ENCODE data around the gene CNOT6.

Gene CNOT6

GRCh38 chr5:180609386-180609785 is 115.2 kb downstream of the CNOT6 start:
- Histone ChIP-seq H3F3A (ENCODE audit: insufficient read depth, low read length) (no peaks in the 10 kb centered on the region), H3K9ac (ENCODE audit: low read length) (no peak overlapping the region), H3K27me3 (ENCODE audit: insufficient read depth, low read length) (no peaks in the 10 kb centered on the region), H3K79me2 (ENCODE audit: insufficient read depth, low read length) (no peaks in the 10 kb centered on the region), H4K20me1 (ENCODE audit: insufficient read depth, low read length) (no peaks in the 10 kb centered on the region), H3K9me2 (ENCODE audit: low read depth, low read length) (no peaks in the 10 kb centered on the region), H3K4me1 (ENCODE audit: insufficient read depth, low read length, severe bottlenecking) (no peaks in the 10 kb centered on the region), H3K4me2 (ENCODE audit: low read length) (no peak overlapping the region), H3K27ac (ENCODE audit: low read depth, low read length, poor library complexity, severe bottlenecking) (no peak overlapping the region), H3K9me3 (ENCODE audit: low read length) (no peaks in the 10 kb centered on the region), H3K36me3 (ENCODE audit: insufficient read depth, low read length) (no peaks in the 10 kb centered on the region), H3K4me3 (ENCODE audit: low read depth, low read length, poor library complexity, severe bottlenecking) (no peak overlapping the region), H2AFZ (ENCODE audit: low read length) (no peak overlapping the region)
- TF ChIP-seq EZH2 (IDR thresholded peaks at IDR 0.05; ENCODE audit: borderline replicate concordance, low read length) = no peak
- TF ChIP-seq CTCF (IDR thresholded peaks at IDR 0.05; ENCODE audit: low read length) = no peak

- Histone ChIP-seq H2AFZ (ENCODE audit: low read length) (no peak overlapping the region), H3K27me3 (ENCODE audit: insufficient read depth, low read length) (no peaks in the 10 kb centered on the region), H3K79me2 (ENCODE audit: insufficient read depth, low read length) (no peaks in the 10 kb centered on the region), H3K9me3 (ENCODE audit: low read length) (no peaks in the 10 kb centered on the region), H3K9ac (ENCODE audit: low read length) (no peak overlapping the region), H3K4me3 (ENCODE audit: low read depth, low read length, poor library complexity, severe bottlenecking) (no peak overlapping the region), H4K20me1 (ENCODE audit: insufficient read depth, low read length) (no peaks in the 10 kb centered on the region), H3K27ac (ENCODE audit: low read depth, low read length, poor library complexity, severe bottlenecking) (no peak overlapping the region), H3K9me2 (ENCODE audit: low read depth, low read length) (no peaks in the 10 kb centered on the region), H3K4me2 (ENCODE audit: low read length) (no peak overlapping the region), H3K4me1 (ENCODE audit: insufficient read depth, low read length, severe bottlenecking) (no peaks in the 10 kb centered on the region), H3F3A (ENCODE audit: insufficient read depth, low read length) (no peaks in the 10 kb centered on the region), H3K36me3 (ENCODE audit: insufficient read depth, low read length) (no peaks in the 10 kb centered on the region)
- TF ChIP-seq EZH2 (IDR thresholded peaks at IDR 0.05; ENCODE audit: borderline replicate concordance, low read length) = no peak
- TF ChIP-seq CTCF (IDR thresholded peaks at IDR 0.05; ENCODE audit: low read length) = no peak
Observed at GRCh38 chr5:180609817-180610550, 115.8 kb downstream of the CNOT6 start.

- Histone ChIP-seq H3F3A (ENCODE audit: insufficient read depth, low read length) (no peaks in the 10 kb centered on the region), H3K4me1 (ENCODE audit: insufficient read depth, low read length, severe bottlenecking) (no peaks in the 10 kb centered on the region), H3K4me2 (ENCODE audit: low read length) (no peak overlapping the region), H3K9me3 (ENCODE audit: low read length) (no peaks in the 10 kb centered on the region), H3K9ac (ENCODE audit: low read length) (no peak overlapping the region), H3K79me2 (ENCODE audit: insufficient read depth, low read length) (no peaks in the 10 kb centered on the region), H3K27ac (ENCODE audit: low read depth, low read length, poor library complexity, severe bottlenecking) (no peak overlapping the region), H3K9me2 (ENCODE audit: low read depth, low read length) (no peaks in the 10 kb centered on the region), H3K4me3 (ENCODE audit: low read depth, low read length, poor library complexity, severe bottlenecking) (no peak overlapping the region), H2AFZ (ENCODE audit: low read length) (no peak overlapping the region), H3K36me3 (ENCODE audit: insufficient read depth, low read length) (no peaks in the 10 kb centered on the region), H3K27me3 (ENCODE audit: insufficient read depth, low read length) (no peaks in the 10 kb centered on the region), H4K20me1 (ENCODE audit: insufficient read depth, low read length) (no peaks in the 10 kb centered on the region)
- no peak for TF ChIP-seq CTCF (IDR thresholded peaks at IDR 0.05; ENCODE audit: low read length)
- TF ChIP-seq EZH2 (IDR thresholded peaks at IDR 0.05; ENCODE audit: borderline replicate concordance, low read length) = no peak
Observed at GRCh38 chr5:180611140-180611850, 117.1 kb downstream of the CNOT6 start.

Data from OCI-LY1 (cell line).